HEK293 (cell line): Measurements from ENCODE around the gene PROK2.

Source experiments
- CTCF ChIA-PET: fragments of 350-600 bp; formaldehyde crosslinking; extraction: SDS; loops from one replicate; lab custom pipeline; 2021; ENCODE audit warnings: antibody characterized with exemption; lab: Yijun Ruan, JAX
- POLR2A ChIA-PET: fragments of 300-600 bp; formaldehyde crosslinking; extraction: SDS; loops from one replicate; lab custom pipeline; 2020; ENCODE audit warnings: antibody characterized with exemption, inconsistent platforms; lab: Yijun Ruan, JAX
- H3K27ac ChIP-seq: fragments of 200-500 bp; sonication (Bioruptor generic); 2 replicates; pipeline ENCODE4 v1.5.1; 2014; ENCODE audit warnings: low read depth, low read length, control low read depth, inconsistent platforms; ENCODE audit errors: extremely low read depth
- H3K36me3 ChIP-seq, 2 experiments: fragments of 200-500 bp in 1 of 2; sonication (Bioruptor generic) in 1 of 2; 1 replicate in 1 of 2; 2 replicates in 1 of 2; pipeline ENCODE4 v1.5.1; 2014 to 2017; ENCODE audit warnings: inconsistent platforms in 2 of 2, low read length in 2 of 2; ENCODE audit not compliant: control insufficient read depth in 2 of 2, insufficient read depth in 1 of 2
- H3K4me1 ChIP-seq: fragments of 200-500 bp; sonication (Bioruptor generic); 2 replicates; pipeline ENCODE4 v1.5.1; 2014; ENCODE audit warnings: mild to moderate bottlenecking, low read length, inconsistent platforms; ENCODE audit not compliant: control insufficient read depth, insufficient read depth
- H3K4me3 ChIP-seq: 2 replicates; pipeline ENCODE4 v1.5.1; 2011; ENCODE audit warnings: low read depth, mild to moderate bottlenecking, control low read depth, low read length, moderate library complexity
- H3K9me3 ChIP-seq: fragments of 200-500 bp; sonication (Bioruptor generic); 2 replicates; pipeline ENCODE4 v1.5.1; 2014; ENCODE audit warnings: low read depth, low read length, inconsistent platforms; ENCODE audit not compliant: control insufficient read depth, insufficient read depth
- GFI1B ChIP-seq: fragments of 450-650 bp; formaldehyde crosslinking; IDR thresholded peaks from 2 replicates; pipeline ENCODE4 v1.5.1; 2016; ENCODE audit warnings: missing biosample characterization, missing genetic modification characterization
- INSM2 ChIP-seq: fragments of 450-650 bp; formaldehyde crosslinking; IDR thresholded peaks from 2 replicates; pipeline ENCODE4 v1.5.1; 2016; ENCODE audit warnings: missing biosample characterization, missing genetic modification characterization
- KLF9 ChIP-seq: fragments of 450-650 bp; formaldehyde crosslinking; IDR thresholded peaks from 2 replicates; pipeline ENCODE4 v1.5.1; 2016; ENCODE audit warnings: missing biosample characterization, missing genetic modification characterization, low read depth
- PATZ1 ChIP-seq: fragments of 450-650 bp; formaldehyde crosslinking; IDR thresholded peaks from 2 replicates; pipeline ENCODE4 v1.5.1; 2016; ENCODE audit warnings: missing biosample characterization, missing genetic modification characterization
- SETDB1 ChIP-seq: IDR thresholded peaks from one replicate; pipeline ENCODE4 v1.6.1; 2017; ENCODE audit warnings: mild to moderate bottlenecking, low read length, moderate library complexity, mixed read lengths; ENCODE audit not compliant: insufficient read length
- ZBTB6 ChIP-seq: fragments of 450-650 bp; formaldehyde crosslinking; IDR thresholded peaks from 2 replicates; pipeline ENCODE4 v1.5.1; 2017; ENCODE audit warnings: missing biosample characterization, missing genetic modification characterization
- ZNF133 ChIP-seq: fragments of 450-650 bp; formaldehyde crosslinking; IDR thresholded peaks from 2 replicates; pipeline ENCODE4 v1.5.1; 2016; ENCODE audit warnings: missing biosample characterization, missing genetic modification characterization
- ZNF140 ChIP-seq: fragments of 450-650 bp; formaldehyde crosslinking; IDR thresholded peaks from 2 replicates; pipeline ENCODE4 v1.5.1; 2016; ENCODE audit warnings: missing biosample characterization, missing genetic modification characterization
- ZNF169 ChIP-seq: fragments of 450-650 bp; formaldehyde crosslinking; IDR thresholded peaks from 2 replicates; pipeline ENCODE4 v1.5.1; 2016; ENCODE audit warnings: missing biosample characterization, missing genetic modification characterization
- ZNF26 ChIP-seq: fragments of 450-650 bp; formaldehyde crosslinking; IDR thresholded peaks from 2 replicates; pipeline ENCODE4 v1.5.1; 2016; ENCODE audit warnings: missing biosample characterization, missing genetic modification characterization
- ZNF280C ChIP-seq: fragments of 450-650 bp; formaldehyde crosslinking; IDR thresholded peaks from 2 replicates; pipeline ENCODE4 v1.5.1; 2016; ENCODE audit warnings: missing biosample characterization, missing genetic modification characterization
- ZNF426 ChIP-seq: fragments of 450-650 bp; formaldehyde crosslinking; IDR thresholded peaks from 2 replicates; pipeline ENCODE4 v1.5.1; 2017; ENCODE audit warnings: missing biosample characterization, missing genetic modification characterization, mild to moderate bottlenecking, inconsistent platforms, moderate library complexity
- ZNF510 ChIP-seq: fragments of 450-650 bp; formaldehyde crosslinking; IDR thresholded peaks from 2 replicates; pipeline ENCODE4 v1.5.1; 2018; ENCODE audit warnings: mild to moderate bottlenecking, missing genetic modification characterization, missing biosample characterization; ENCODE audit not compliant: insufficient replicate concordance
- ZNF555 ChIP-seq: fragments of 450-650 bp; formaldehyde crosslinking; conservative IDR thresholded peaks from 2 replicates; pipeline ENCODE4 v1.5.1; 2017; ENCODE audit warnings: missing biosample characterization, mild to moderate bottlenecking, missing genetic modification characterization, inconsistent platforms
- ZNF560 ChIP-seq: fragments of 450-650 bp; formaldehyde crosslinking; IDR thresholded peaks from 2 replicates; pipeline ENCODE4 v1.5.1; 2017; ENCODE audit warnings: missing biosample characterization, missing genetic modification characterization, borderline replicate concordance
- ZNF600 ChIP-seq: fragments of 450-650 bp; formaldehyde crosslinking; IDR thresholded peaks from 2 replicates; pipeline ENCODE4 v1.5.1; 2016; ENCODE audit warnings: missing biosample characterization, missing genetic modification characterization
- ZNF777 ChIP-seq: fragments of 450-650 bp; formaldehyde crosslinking; IDR thresholded peaks from 2 replicates; pipeline ENCODE4 v1.5.1; 2017; ENCODE audit warnings: missing biosample characterization, missing genetic modification characterization, borderline replicate concordance
- ZSCAN4 ChIP-seq: fragments of 450-650 bp; formaldehyde crosslinking; IDR thresholded peaks from 2 replicates; pipeline ENCODE4 v1.5.1; 2017; ENCODE audit warnings: missing biosample characterization, missing genetic modification characterization

The PROK2 gene

GRCh38 chr3:71786217-71786549, 1.2 kb upstream of the PROK2 start:
- no peak overlapping the region for H3K27ac ChIP-seq
- H3K36me3 ChIP-seq, result no peaks in the 10 kb centered on the region
- TF ChIP-seq ZNF140 (tag by site-specific recombination) (no peak), SETDB1 (no peak), KLF9 (no peak), ZNF26 (no peak), ZNF426 (tag by site-specific recombination) (no peak)
- 0 out of 2 replicates have a peak, but pooled peaks cover 2% of the 10 kb centered on the region for H3K4me1 ChIP-seq
- CTCF ChIA-PET, result no interaction called here
- POLR2A ChIA-PET, result no interaction called here
- no peaks in the 10 kb centered on the region for H3K9me3 ChIP-seq
- H3K4me3 ChIP-seq, result no peak overlapping the region

- Histone ChIP-seq H3K36me3 (no peaks in the 10 kb centered on the region), H3K4me1 (0 out of 2 replicates have a peak, but pooled peaks cover 2% of the 10 kb centered on the region), H3K27ac (peak overlapping the region; percentile 34; the same call in 1 of the 2 replicates), H3K9me3 (no peaks in the 10 kb centered on the region), H3K4me3 (peak overlapping the region; percentile 48)
- TF ChIP-seq ZNF280C (tag by site-specific recombination), result no peak
- TF ChIP-seq ZNF510 (tag by site-specific recombination), result no peak
- TF ChIP-seq ZSCAN4 (tag by site-specific recombination), result no peak
- TF ChIP-seq ZNF169 (tag by site-specific recombination), result no peak
- TF ChIP-seq GFI1B (tag by site-specific recombination), result no peak
- TF ChIP-seq INSM2, result no peak
- TF ChIP-seq ZNF560 (tag by site-specific recombination), result no peak
- POLR2A ChIA-PET, result no interaction called here
- CTCF ChIA-PET, result no interaction called here
These were observed 726 bp upstream of the PROK2 start for GRCh38 chr3:71785532-71786216.

- H3K4me1 ChIP-seq, result 0 out of 2 replicates have a peak, but pooled peaks cover 2% of the 10 kb centered on the region
- peak; percentile 27; the same call in 1 of the 2 replicates for TF ChIP-seq PATZ1 (tag by site-specific recombination)
- TF ChIP-seq ZBTB6 (tag by site-specific recombination), result peak; percentile 75
- peak; percentile 86 for TF ChIP-seq ZNF777 (tag by site-specific recombination)
- TF ChIP-seq ZNF133 (tag by site-specific recombination), result no peak
- no peak for TF ChIP-seq ZNF555 (tag by site-specific recombination)
- 0 out of 2 replicates have a peak, but pooled peaks have one; percentile 26 for TF ChIP-seq ZNF600 (tag by site-specific recombination)
These were observed 591 bp downstream of the PROK2 start for GRCh38 chr3:71784201-71784913.

More at GRCh38 chr3:71784201-71784913, 591 bp downstream of the PROK2 start:
- H3K27ac ChIP-seq, result peak overlapping the region; percentile 34; the same call in 1 of the 2 replicates
- ChIA-PET POLR2A (no interaction called here), CTCF (no interaction called here)
- no peaks in the 10 kb centered on the region for H3K36me3 ChIP-seq
- H3K9me3 ChIP-seq, result no peaks in the 10 kb centered on the region
- H3K4me3 ChIP-seq, result peak overlapping the region; percentile 48
